Right ventricle myocardium superior (tissue), 1 donor: Measurements from ENCODE around the gene CFAP47. TPM values are rescaled to one million over a fixed set of nuclear protein-coding genes. Genes with fewer than 3 reads are reported as not detected.

Experiments used
- ATAC-seq: fragments of 200-7000 bp; cut with Tn5 transposase; one replicate; pipeline ENCODE4 v1.9.1; 2020; ENCODE audit warnings: mild to moderate bottlenecking; ENCODE audit not compliant: poor library complexity
- DNase-seq: peaks from one replicate; pipeline ENCODE4 v3.0.0-alpha.2; 2020
- intact Hi-C: fragments of 100-400 bp; cut with DNase I; formaldehyde crosslinking; loops from one replicate; pipeline ENCODE4 v1.11.2; 2022
- total RNA-seq: library from RNA; stranded (reverse); fragmentation: NEBNext Ultra II Directional; extraction: Animal tissue kit (Norgen Biotek cat#: 25700); gene quantifications from one replicate; pipeline ENCODE4 v1.2.1, GENCODE V29; 2021
- donor health status: DM: no; HTN: yes; CAD: no; lungs with severe emphysema.

Gene CFAP47
- total RNA-seq, 1 donor from 2014 or later = not detected

GRCh38 chrX:36431819-36432218, 512.3 kb downstream of the CFAP47 start:
- intact Hi-C loops = no loop called here
- no peak for ATAC-seq

GRCh38 chrX:36434522-36434921, 515.0 kb downstream of the CFAP47 start:
- intact Hi-C loops = no loop called here
- DNase-seq (no peak), ATAC-seq (no peak)

More at GRCh38 chrX:36431819-36432218, 512.3 kb downstream of the CFAP47 start:
- no peak for DNase-seq

Other genes with a start within 250 kb of the CFAP47 start
- gene MAGEB16, start 121.4 kb upstream of the CFAP47 start, total RNA-seq = not detected